ENCODE data around the gene KCNRG. TPM values are rescaled to one million over a fixed set of nuclear protein-coding genes. Genes with fewer than 3 reads are reported as not detected.

KCNRG gene
- total and polyA plus RNA-seq, 7 donors, result 0.42 to 3.4 (median 2.5) TPM; not detected in 4

DNA sequence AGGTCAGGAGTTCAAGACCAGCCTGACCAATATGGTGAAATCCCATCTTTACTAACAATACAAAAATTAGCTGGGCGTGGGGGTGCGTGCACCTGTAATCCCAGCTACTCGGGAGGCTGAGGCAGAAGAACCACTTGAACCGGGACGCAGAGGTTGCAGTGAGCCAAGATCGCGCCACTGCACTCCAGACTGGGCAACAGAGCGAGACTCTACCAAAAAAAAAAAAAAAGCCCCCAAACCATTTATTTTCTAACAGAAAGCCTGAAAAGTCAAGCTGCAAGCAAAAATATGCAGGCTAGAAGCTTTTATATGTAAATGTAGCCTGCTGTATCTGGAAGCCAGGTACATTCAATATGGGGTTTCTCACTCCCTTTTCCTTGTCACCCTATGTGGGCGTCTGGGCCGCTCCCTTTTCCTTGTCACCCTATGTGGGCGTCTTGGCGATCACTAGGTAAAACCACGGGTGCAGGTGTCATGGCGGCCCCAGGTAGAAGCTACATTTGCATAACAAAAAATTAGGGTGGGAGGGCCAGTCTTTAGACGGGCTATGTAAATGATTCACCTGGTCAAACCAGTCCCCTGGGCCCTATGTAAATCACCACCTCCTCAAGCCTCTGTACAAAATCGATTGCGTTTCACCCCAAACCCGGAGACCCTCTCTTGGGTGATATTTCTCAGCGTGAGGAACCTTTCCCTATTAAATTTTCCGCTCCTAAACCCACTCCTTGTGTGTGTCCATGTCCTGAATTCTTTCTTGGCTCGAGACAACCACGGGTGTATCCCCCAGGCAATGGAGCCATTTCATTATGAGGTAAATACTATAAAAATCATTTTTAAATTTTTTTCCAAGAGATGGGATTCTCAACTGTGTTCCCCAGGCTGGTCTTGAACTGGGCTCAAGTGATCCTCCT, 16.3 kb upstream of the KCNRG start:
- intact Hi-C loops (cut with DNase I), result loop anchor here (5.0 kb wide), 3 partner anchors 528 to 1467 kb away; partner anchors contain the start of gene RCBTB2
- H3K4me3 ChIP-seq, result peak overlapping the region in 2 of 4 donors; percentile 78 to 87
- H3K27me3 ChIP-seq, result no peaks in the 10 kb centered on the region

GRCh38 chr13:50001287-50001686, 14.0 kb upstream of the KCNRG start:
- DNase-seq, result no peak
- no peak overlapping the region for H3K4me3 ChIP-seq
- 55 to 64% methylated on average over 1 of the region's 1 CpG for WGBS, 2 donors
- TF ChIP-seq CTCF (IDR thresholded peaks at IDR 0.05) (no peak), EP300 (IDR thresholded peaks at IDR 0.05) (peak in 2 of 4 donors; percentile 25 to 54), POLR2AphosphoS5 (IDR thresholded peaks at IDR 0.05) (peak in 1 of 4 donors; percentile 56)
- peaks cover 0 to 23% (median 0%) of the 10 kb centered on the region in 4 donors for H3K36me3 ChIP-seq
- intact Hi-C loops (cut with DNase I), result no loop called here
- H3K9me3 ChIP-seq, result no peaks in the 10 kb centered on the region
- peak overlapping the region; percentile 46 to 99 (median 60) for H3K27ac ChIP-seq
- no peaks in the 10 kb centered on the region for H3K27me3 ChIP-seq
- H3K4me1 ChIP-seq, result peaks cover 0 to 75% (median 66%) of the 10 kb centered on the region in 4 donors

More for the DNA sequence above, 16.3 kb upstream of the KCNRG start:
- DNase-seq, result no peak
- Histone ChIP-seq H3K27ac (peak overlapping the region; percentile 99 to 100 (median 99)), H3K36me3 (peaks cover 0 to 17% (median 0%) of the 10 kb centered on the region in 4 donors), H3K4me1 (peaks cover 0 to 65% (median 63%) of the 10 kb centered on the region in 4 donors), H3K9me3 (no peaks in the 10 kb centered on the region)
- TF ChIP-seq EP300 (IDR thresholded peaks at IDR 0.05) (no peak), POLR2A (IDR thresholded peaks at IDR 0.05) (no peak), POLR2AphosphoS5 (IDR thresholded peaks at IDR 0.05) (no peak), CTCF (IDR thresholded peaks at IDR 0.05) (no peak)
- 76 to 81% methylated on average over 22 of the region's 22 CpGs for WGBS, 2 donors

GRCh38 chr13:50006426-50007135, 8.7 kb upstream of the KCNRG start:
- intact Hi-C loops (cut with DNase I), result no loop called here
- no peak for TF ChIP-seq CTCF (IDR thresholded peaks at IDR 0.05)
- TF ChIP-seq EP300 (IDR thresholded peaks at IDR 0.05), result no peak
- no peak for TF ChIP-seq POLR2AphosphoS5 (IDR thresholded peaks at IDR 0.05)
- no peak for TF ChIP-seq POLR2A (IDR thresholded peaks at IDR 0.05)
- Histone ChIP-seq H3K36me3 (peaks cover 0 to 22% (median 6%) of the 10 kb centered on the region in 4 donors), H3K4me1 (peaks cover 0 to 48% (median 29%) of the 10 kb centered on the region in 4 donors), H3K9me3 (no peaks in the 10 kb centered on the region), H3K27me3 (no peaks in the 10 kb centered on the region), H3K4me3 (no peak overlapping the region), H3K27ac (peak overlapping the region in 3 of 4 donors; percentile 12 to 22 (median 17))
- DNase-seq, result no peak
- WGBS, 2 donors, result 64 to 89% methylated on average over 7 of the region's 7 CpGs

GRCh38 chr13:50011461-50011860, 3.8 kb upstream of the KCNRG start:
- TF ChIP-seq POLR2A (IDR thresholded peaks at IDR 0.05) (no peak), CTCF (IDR thresholded peaks at IDR 0.05) (no peak), POLR2AphosphoS5 (IDR thresholded peaks at IDR 0.05) (no peak), EP300 (IDR thresholded peaks at IDR 0.05) (no peak)
- DNase-seq, result no peak
- Histone ChIP-seq H3K27ac (no peak overlapping the region), H3K36me3 (peaks cover 0 to 34% (median 14%) of the 10 kb centered on the region in 4 donors), H3K4me3 (no peak overlapping the region), H3K9me3 (no peaks in the 10 kb centered on the region), H3K4me1 (peaks cover 0 to 32% (median 15%) of the 10 kb centered on the region in 4 donors), H3K27me3 (no peaks in the 10 kb centered on the region)
- intact Hi-C loops (cut with DNase I), result no loop called here
- 87 to 95% methylated on average over 1 of the region's 1 CpG for WGBS, 2 donors

Data from sigmoid colon (tissue), 7 donors.